ENCODE data around the gene HIVEP3. TPM values are rescaled to one million over a fixed set of nuclear protein-coding genes. Genes with fewer than 3 reads are reported as not detected.

Gene HIVEP3
- total RNA-seq, 1 donor from 2014 or later = 5.8 TPM

GRCh38 chr1:41479000-41479807 lies 439.5 kb downstream of the HIVEP3 start:
- Histone ChIP-seq H3K27me3 (ENCODE audit: control insufficient read depth, insufficient read depth, low read length) (no peaks in the 10 kb centered on the region), H3K4me3 (ENCODE audit: low read depth, low read length) (no peak overlapping the region), H3K36me3 (ENCODE audit: control insufficient read depth, insufficient read depth, low read length) (no peaks in the 10 kb centered on the region)
- no peak for DNase-seq (ENCODE audit: low read depth)
- no peak for TF ChIP-seq CTCF (IDR thresholded peaks at IDR 0.05; ENCODE audit: insufficient read depth, low read length, poor library complexity, severe bottlenecking)

GRCh38 chr1:41478118-41478748 lies 440.5 kb downstream of the HIVEP3 start:
- DNase-seq (ENCODE audit: low read depth) = no peak
- Histone ChIP-seq H3K4me3 (ENCODE audit: low read depth, low read length) (no peak overlapping the region), H3K27me3 (ENCODE audit: control insufficient read depth, insufficient read depth, low read length) (no peaks in the 10 kb centered on the region), H3K36me3 (ENCODE audit: control insufficient read depth, insufficient read depth, low read length) (no peaks in the 10 kb centered on the region)
- no peak for TF ChIP-seq CTCF (IDR thresholded peaks at IDR 0.05; ENCODE audit: insufficient read depth, low read length, poor library complexity, severe bottlenecking)

- Histone ChIP-seq H3K27me3 (ENCODE audit: control insufficient read depth, insufficient read depth, low read length) (no peaks in the 10 kb centered on the region), H3K4me3 (ENCODE audit: low read depth, low read length) (no peak overlapping the region), H3K36me3 (ENCODE audit: control insufficient read depth, insufficient read depth, low read length) (no peaks in the 10 kb centered on the region)
- DNase-seq (ENCODE audit: low read depth) = no peak
- TF ChIP-seq CTCF (IDR thresholded peaks at IDR 0.05; ENCODE audit: insufficient read depth, low read length, poor library complexity, severe bottlenecking) = no peak
Observed at GRCh38 chr1:41476807-41477361, 441.8 kb downstream of the HIVEP3 start.

- H3K4me3 ChIP-seq (ENCODE audit: low read depth, low read length) = no peak overlapping the region
- DNase-seq (ENCODE audit: low read depth) = no peak
- H3K36me3 ChIP-seq (ENCODE audit: control insufficient read depth, insufficient read depth, low read length) = no peaks in the 10 kb centered on the region
- H3K27me3 ChIP-seq (ENCODE audit: control insufficient read depth, insufficient read depth, low read length) = no peaks in the 10 kb centered on the region
- peak; percentile 2 for TF ChIP-seq CTCF (IDR thresholded peaks at IDR 0.05; ENCODE audit: insufficient read depth, low read length, poor library complexity, severe bottlenecking)
Observed at GRCh38 chr1:41475859-41476567, 442.7 kb downstream of the HIVEP3 start.

GRCh38 chr1:41475346-41475745 lies 443.4 kb downstream of the HIVEP3 start:
- TF ChIP-seq CTCF (IDR thresholded peaks at IDR 0.05; ENCODE audit: insufficient read depth, low read length, poor library complexity, severe bottlenecking) = no peak
- no peaks in the 10 kb centered on the region for H3K27me3 ChIP-seq (ENCODE audit: control insufficient read depth, insufficient read depth, low read length)
- DNase-seq (ENCODE audit: low read depth) = no peak
- H3K4me3 ChIP-seq (ENCODE audit: low read depth, low read length) = no peak overlapping the region
- no peaks in the 10 kb centered on the region for H3K36me3 ChIP-seq (ENCODE audit: control insufficient read depth, insufficient read depth, low read length)
